Measurements from ENCODE around the gene MYO5C. TPM values are rescaled to one million over a fixed set of nuclear protein-coding genes. Genes with fewer than 3 reads are reported as not detected.

MYO5C gene
- total and polyA plus RNA-seq, 2 of the 13 experiments (the other 11 are each of a cell fraction or from before 2014, with no cell fraction given) = 15.7 to 23.7 TPM

GRCh38 chr15:52301265-52301847 lies 5.8 kb upstream of the MYO5C start (continued):
- TF ChIP-seq, protein P1, sequence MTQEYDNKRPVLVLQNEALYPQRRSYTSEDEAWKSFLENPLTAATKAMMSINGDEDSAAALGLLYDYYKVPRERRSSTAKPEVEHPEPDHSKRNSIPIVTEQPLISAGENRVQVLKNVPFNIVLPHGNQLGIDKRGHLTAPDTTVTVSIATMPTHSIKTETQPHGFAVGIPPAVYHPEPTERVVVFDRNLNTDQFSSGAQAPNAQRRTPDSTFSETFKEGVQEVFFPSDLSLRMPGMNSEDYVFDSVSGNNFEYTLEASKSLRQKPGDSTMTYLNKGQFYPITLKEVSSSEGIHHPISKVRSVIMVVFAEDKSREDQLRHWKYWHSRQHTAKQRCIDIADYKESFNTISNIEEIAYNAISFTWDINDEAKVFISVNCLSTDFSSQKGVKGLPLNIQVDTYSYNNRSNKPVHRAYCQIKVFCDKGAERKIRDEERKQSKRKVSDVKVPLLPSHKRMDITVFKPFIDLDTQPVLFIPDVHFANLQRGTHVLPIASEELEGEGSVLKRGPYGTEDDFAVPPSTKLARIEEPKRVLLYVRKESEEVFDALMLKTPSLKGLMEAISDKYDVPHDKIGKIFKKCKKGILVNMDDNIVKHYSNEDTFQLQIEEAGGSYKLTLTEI (CRISPR knock-in tag; conservative IDR thresholded peaks at IDR 0.05) = no peak
- 0 out of 2 replicates have a peak, but pooled peaks have one; percentile 47 for TF ChIP-seq RCOR2 (CRISPR knock-in tag; IDR thresholded peaks at IDR 0.05)
- 0 out of 2 replicates have a peak, but pooled peaks have one; percentile 17 for TF ChIP-seq SAP130 (CRISPR knock-in tag; IDR thresholded peaks at IDR 0.05; ENCODE audit: low read depth)
- no peak for TF ChIP-seq RBM39 (IDR thresholded peaks at IDR 0.05; ENCODE audit: low read depth, low read length, poor library complexity, severe bottlenecking)
- no peak for TF ChIP-seq TRIM24 (CRISPR knock-in tag; IDR thresholded peaks at IDR 0.05)
- 0 out of 2 replicates have a peak, but pooled peaks have one; percentile 22 for TF ChIP-seq ZMYM4 (CRISPR knock-in tag; IDR thresholded peaks at IDR 0.05)
- TF ChIP-seq ZBTB10 (CRISPR knock-in tag; IDR thresholded peaks at IDR 0.05; ENCODE audit: borderline replicate concordance) = no peak
- TF ChIP-seq ZNF678 (CRISPR knock-in tag; IDR thresholded peaks at IDR 0.05) = no peak
- TF ChIP-seq FLYWCH1 (CRISPR knock-in tag; IDR thresholded peaks at IDR 0.05) = no peak
- no peak for TF ChIP-seq AGO1 (IDR thresholded peaks at IDR 0.05; ENCODE audit: low read depth, low read length, poor library complexity, severe bottlenecking)
- TF ChIP-seq ZNF180 (CRISPR knock-in tag; IDR thresholded peaks at IDR 0.05; ENCODE audit: borderline replicate concordance, low read depth) = no peak
- TF ChIP-seq HDAC6 (IDR thresholded peaks at IDR 0.05; ENCODE audit: low read depth, low read length) = no peak
- no peak for TF ChIP-seq ZNF746 (CRISPR knock-in tag; IDR thresholded peaks at IDR 0.05)
- no peak for TF ChIP-seq ZNF7 (CRISPR knock-in tag; IDR thresholded peaks at IDR 0.05)
- 0 out of 2 replicates have a peak, but pooled peaks have one; percentile 26 for TF ChIP-seq GATAD2A (CRISPR knock-in tag; IDR thresholded peaks at IDR 0.05)
- TF ChIP-seq HMGA1 (CRISPR knock-in tag; conservative IDR thresholded peaks at IDR 0.05) = no peak
- TF ChIP-seq KDM4B (CRISPR knock-in tag; IDR thresholded peaks at IDR 0.05) = no peak
- TF ChIP-seq HNF4A (CRISPR knock-in tag; IDR thresholded peaks at IDR 0.05) = peak; percentile 69
- TF ChIP-seq, protein P2, sequence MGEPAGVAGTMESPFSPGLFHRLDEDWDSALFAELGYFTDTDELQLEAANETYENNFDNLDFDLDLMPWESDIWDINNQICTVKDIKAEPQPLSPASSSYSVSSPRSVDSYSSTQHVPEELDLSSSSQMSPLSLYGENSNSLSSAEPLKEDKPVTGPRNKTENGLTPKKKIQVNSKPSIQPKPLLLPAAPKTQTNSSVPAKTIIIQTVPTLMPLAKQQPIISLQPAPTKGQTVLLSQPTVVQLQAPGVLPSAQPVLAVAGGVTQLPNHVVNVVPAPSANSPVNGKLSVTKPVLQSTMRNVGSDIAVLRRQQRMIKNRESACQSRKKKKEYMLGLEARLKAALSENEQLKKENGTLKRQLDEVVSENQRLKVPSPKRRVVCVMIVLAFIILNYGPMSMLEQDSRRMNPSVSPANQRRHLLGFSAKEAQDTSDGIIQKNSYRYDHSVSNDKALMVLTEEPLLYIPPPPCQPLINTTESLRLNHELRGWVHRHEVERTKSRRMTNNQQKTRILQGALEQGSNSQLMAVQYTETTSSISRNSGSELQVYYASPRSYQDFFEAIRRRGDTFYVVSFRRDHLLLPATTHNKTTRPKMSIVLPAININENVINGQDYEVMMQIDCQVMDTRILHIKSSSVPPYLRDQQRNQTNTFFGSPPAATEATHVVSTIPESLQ (CRISPR knock-in tag; conservative IDR thresholded peaks at IDR 0.05) = no peak
- TF ChIP-seq LCORL (IDR thresholded peaks at IDR 0.05) = no peak
- 0 out of 2 replicates have a peak, but pooled peaks have one; percentile 42 for TF ChIP-seq LCORL (CRISPR knock-in tag; IDR thresholded peaks at IDR 0.05)
- TF ChIP-seq, protein P3, sequence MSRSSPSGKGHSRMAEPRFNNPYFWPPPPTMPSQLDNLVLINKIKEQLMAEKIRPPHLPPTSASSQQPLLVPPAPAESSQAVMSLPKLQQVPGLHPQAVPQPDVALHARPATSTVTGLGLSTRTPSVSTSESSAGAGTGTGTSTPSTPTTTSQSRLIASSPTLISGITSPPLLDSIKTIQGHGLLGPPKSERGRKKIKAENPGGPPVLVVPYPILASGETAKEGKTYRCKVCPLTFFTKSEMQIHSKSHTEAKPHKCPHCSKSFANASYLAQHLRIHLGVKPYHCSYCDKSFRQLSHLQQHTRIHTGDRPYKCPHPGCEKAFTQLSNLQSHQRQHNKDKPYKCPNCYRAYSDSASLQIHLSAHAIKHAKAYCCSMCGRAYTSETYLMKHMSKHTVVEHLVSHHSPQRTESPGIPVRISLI (CRISPR knock-in tag; IDR thresholded peaks at IDR 0.05; ENCODE audit: borderline replicate concordance) = peak; percentile 45; the same call in 1 of the 2 replicates
- no peak for TF ChIP-seq ZBTB7A (CRISPR knock-in tag; IDR thresholded peaks at IDR 0.05)
- TF ChIP-seq ZNF496 (CRISPR knock-in tag; IDR thresholded peaks at IDR 0.05; ENCODE audit: insufficient replicate concordance) = no peak
